HCT116 (cell line): ENCODE data around the gene MECP2.

ENCODE experiments used
- CTCF ChIP-seq, 3 experiments: fragments of 200-600 bp in 1 of 3; sonication (generic) in 1 of 3; IDR thresholded peaks in 2 of 3; conservative IDR thresholded peaks in 1 of 3; 2 replicates each; pipeline ENCODE4 v1.5.1; 2012 to 2017; ENCODE audit warnings: low read depth in 2 of 3, low read length in 2 of 3, antibody characterized with exemption in 1 of 3, borderline replicate concordance in 1 of 3, control low read depth in 1 of 3, mild to moderate bottlenecking in 1 of 3, mixed read lengths in 1 of 3, mixed run types in 1 of 3, moderate library complexity in 1 of 3; ENCODE audit not compliant: insufficient read depth in 1 of 3
- POLR2A ChIP-seq: IDR thresholded peaks from 2 replicates; pipeline ENCODE4 v1.7.0; 2011; ENCODE audit warnings: borderline replicate concordance; ENCODE audit not compliant: insufficient read depth, insufficient read length; ENCODE audit errors: extremely low read depth
- SP1 ChIP-seq: IDR thresholded peaks from 2 replicates; pipeline ENCODE4 v1.6.1; 2012; ENCODE audit warnings: low read depth

GRCh38 chrX:153974726-153975286 lies 122.7 kb downstream of the MECP2 start:
- TF ChIP-seq SP1 (no peak), CTCF (IDR thresholded peaks at IDR 0.05 in 2 of 3, conservative IDR thresholded peaks at IDR 0.05 in 1 of 3; ENCODE audit: borderline replicate concordance in 1 of 3, insufficient read depth in 1 of 3, low read depth in 2 of 3, low read length in 2 of 3) (no peak), POLR2A (no peak)
